Osteocyte (in vitro differentiated cells): ENCODE measurements around the gene TCTA. TPM values are rescaled to one million over a fixed set of nuclear protein-coding genes. Genes with fewer than 3 reads are reported as not detected.

Experiments used
- DNase-seq: peaks from one replicate; pipeline ENCODE4 v3.0.0; 2021; ENCODE audit warnings: mixed read lengths; ENCODE audit not compliant: unreplicated experiment; ENCODE audit errors: extremely low spot score
- H3K27ac Mint-ChIP-seq: one replicate; pipeline ENCODE4 v1.8.0; 2021; ENCODE audit warnings: mild to moderate bottlenecking, mixed read lengths; ENCODE audit not compliant: unreplicated experiment
- H3K27me3 Mint-ChIP-seq: one replicate; pipeline ENCODE4 v1.8.0; 2021; ENCODE audit warnings: mixed read lengths; ENCODE audit not compliant: unreplicated experiment
- H3K36me3 Mint-ChIP-seq: one replicate; pipeline ENCODE4 v1.8.0; 2021; ENCODE audit warnings: mixed read lengths; ENCODE audit not compliant: unreplicated experiment
- H3K4me1 Mint-ChIP-seq: one replicate; pipeline ENCODE4 v1.8.0; 2021; ENCODE audit warnings: mixed read lengths; ENCODE audit not compliant: unreplicated experiment
- H3K4me3 Mint-ChIP-seq: one replicate; pipeline ENCODE4 v1.8.0; 2021; ENCODE audit warnings: mild to moderate bottlenecking, moderate library complexity, mixed read lengths; ENCODE audit not compliant: unreplicated experiment
- H3K9me3 Mint-ChIP-seq: one replicate; pipeline ENCODE4 v1.8.0; 2021; ENCODE audit warnings: mixed read lengths; ENCODE audit not compliant: unreplicated experiment
- total RNA-seq: library from RNA; stranded (reverse); gene quantifications from 2 replicates; pipeline ENCODE4 v1.2.1, GENCODE V29; 2021
- TF ChIP-seq, protein P1 (sequence below): fragments of 200-600 bp; sonication (generic); IDR thresholded peaks from 2 replicates; pipeline ENCODE4 v1.5.0; 2021; ENCODE audit warnings: antibody characterized with exemption, mild to moderate bottlenecking, moderate library complexity

Gene TCTA
- total RNA-seq, 1 donor from 2014 or later = 34.7 TPM

DNA sequence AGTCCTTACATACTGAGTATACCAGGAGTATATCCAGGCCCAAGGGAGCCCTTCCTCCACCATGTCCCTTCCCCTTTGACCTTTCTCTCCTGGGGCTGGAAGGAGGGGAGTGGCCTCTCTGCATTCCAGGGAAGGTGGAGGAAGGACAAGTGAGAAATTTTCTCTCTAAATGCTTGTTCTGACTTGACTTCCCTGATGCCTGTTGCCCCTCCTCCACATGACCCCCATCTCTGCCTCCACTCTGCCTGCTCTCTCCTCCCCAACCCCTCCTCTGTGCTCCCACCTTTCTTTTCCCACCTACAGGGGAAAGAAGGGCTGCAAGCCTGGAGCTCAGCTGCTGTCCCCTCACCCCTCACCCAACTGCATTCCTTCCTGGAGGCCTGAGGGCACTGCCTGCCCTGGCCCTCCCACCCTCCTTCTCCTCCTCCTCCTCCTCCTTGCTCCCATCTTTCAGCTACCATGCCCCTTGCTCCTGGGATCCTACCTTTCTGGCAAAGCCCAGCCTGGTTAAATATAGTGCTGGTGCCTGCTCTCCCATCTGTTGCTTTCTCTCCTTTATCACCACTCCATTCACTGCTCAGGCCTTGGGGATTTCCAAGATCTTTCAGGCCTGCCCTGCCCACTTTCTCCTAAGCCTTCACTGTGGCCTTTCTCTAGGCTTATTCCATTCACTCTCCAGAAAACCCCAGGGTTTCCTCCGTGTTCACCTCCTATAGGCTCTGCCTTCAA is 49.4 kb downstream of the TCTA start:
- peak overlapping the region; percentile 5 for H3K4me3 Mint-ChIP-seq
- no peak for DNase-seq
- H3K27ac Mint-ChIP-seq = peak overlapping the region; percentile 86
- peaks cover 20% of the 10 kb centered on the region for H3K4me1 Mint-ChIP-seq
- H3K27me3 Mint-ChIP-seq = no peaks in the 10 kb centered on the region
- H3K36me3 Mint-ChIP-seq = no peaks in the 10 kb centered on the region
- TF ChIP-seq, protein P1, sequence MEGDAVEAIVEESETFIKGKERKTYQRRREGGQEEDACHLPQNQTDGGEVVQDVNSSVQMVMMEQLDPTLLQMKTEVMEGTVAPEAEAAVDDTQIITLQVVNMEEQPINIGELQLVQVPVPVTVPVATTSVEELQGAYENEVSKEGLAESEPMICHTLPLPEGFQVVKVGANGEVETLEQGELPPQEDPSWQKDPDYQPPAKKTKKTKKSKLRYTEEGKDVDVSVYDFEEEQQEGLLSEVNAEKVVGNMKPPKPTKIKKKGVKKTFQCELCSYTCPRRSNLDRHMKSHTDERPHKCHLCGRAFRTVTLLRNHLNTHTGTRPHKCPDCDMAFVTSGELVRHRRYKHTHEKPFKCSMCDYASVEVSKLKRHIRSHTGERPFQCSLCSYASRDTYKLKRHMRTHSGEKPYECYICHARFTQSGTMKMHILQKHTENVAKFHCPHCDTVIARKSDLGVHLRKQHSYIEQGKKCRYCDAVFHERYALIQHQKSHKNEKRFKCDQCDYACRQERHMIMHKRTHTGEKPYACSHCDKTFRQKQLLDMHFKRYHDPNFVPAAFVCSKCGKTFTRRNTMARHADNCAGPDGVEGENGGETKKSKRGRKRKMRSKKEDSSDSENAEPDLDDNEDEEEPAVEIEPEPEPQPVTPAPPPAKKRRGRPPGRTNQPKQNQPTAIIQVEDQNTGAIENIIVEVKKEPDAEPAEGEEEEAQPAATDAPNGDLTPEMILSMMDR = no peak
- H3K9me3 Mint-ChIP-seq = no peaks in the 10 kb centered on the region

DNA sequence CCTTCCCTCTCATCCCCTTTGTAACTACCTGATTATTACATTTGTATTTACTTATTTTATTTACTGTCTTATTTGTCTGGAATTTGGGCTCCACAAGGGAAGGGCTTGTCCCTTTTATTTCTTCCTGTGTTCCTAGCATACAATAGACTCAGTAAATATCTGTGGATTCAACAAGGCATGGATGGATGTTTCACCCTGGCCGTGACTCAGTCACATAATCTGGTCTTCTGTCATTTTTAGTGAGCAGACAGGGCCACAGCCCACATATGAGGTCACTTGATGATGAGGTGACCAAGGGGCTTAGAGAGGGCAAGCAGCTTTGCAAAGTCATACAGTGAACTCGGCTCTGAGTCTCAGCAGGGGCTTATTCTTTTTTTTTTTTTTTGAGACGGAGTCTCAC is 50.0 kb downstream of the TCTA start:
- no peak for DNase-seq
- TF ChIP-seq, protein P1 = no peak
- Mint-ChIP-seq H3K27me3 (no peaks in the 10 kb centered on the region), H3K4me3 (no peak overlapping the region), H3K36me3 (no peaks in the 10 kb centered on the region), H3K9me3 (no peaks in the 10 kb centered on the region), H3K4me1 (peaks cover 20% of the 10 kb centered on the region), H3K27ac (peak overlapping the region; percentile 86)

DNA sequence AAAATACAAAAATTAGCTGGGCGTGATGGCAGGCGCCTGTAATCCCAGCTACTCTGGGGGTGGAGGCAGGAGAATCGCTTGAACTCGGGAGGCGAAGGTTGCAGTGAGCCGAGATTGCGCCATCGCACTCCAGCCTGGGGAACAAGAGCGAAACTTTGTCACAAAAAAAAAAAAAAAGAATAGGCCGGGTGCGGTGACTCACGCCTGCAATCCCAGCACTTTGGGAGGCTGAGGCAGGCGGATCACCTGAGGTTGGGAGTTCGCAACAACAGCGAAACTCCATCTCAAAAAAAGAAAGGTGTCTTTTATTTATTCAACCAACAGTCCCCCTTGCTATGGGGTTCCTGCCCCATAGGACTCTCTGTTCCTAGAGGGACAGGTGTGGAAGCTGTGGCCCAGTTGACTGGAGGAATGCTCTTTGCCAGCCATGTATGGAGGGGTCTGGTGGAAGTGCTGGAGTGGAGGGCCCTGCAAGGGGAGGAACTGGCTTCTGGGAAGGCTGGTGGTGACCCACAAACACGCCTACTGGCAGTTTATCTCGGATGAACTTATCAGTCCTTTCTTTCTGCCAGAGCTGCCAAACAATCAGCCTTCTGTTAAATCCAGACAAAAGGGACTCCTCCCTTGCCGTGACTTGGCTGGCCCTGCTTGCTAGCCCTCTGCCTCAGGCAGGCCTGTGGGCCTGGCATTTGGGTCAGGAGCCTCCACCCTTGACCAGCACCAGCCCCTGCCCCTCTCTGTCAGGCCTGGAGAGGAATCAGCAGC is 53.2 kb downstream of the TCTA start:
- H3K9me3 Mint-ChIP-seq = no peaks in the 10 kb centered on the region
- H3K4me3 Mint-ChIP-seq = no peak overlapping the region
- H3K27me3 Mint-ChIP-seq = no peaks in the 10 kb centered on the region
- TF ChIP-seq, protein P1 = no peak
- H3K36me3 Mint-ChIP-seq = no peaks in the 10 kb centered on the region
- no peak for DNase-seq
- H3K27ac Mint-ChIP-seq = peak overlapping the region; percentile 18
- peaks cover 34% of the 10 kb centered on the region for H3K4me1 Mint-ChIP-seq

Other genes with a start within 250 kb of the TCTA start
- gene CCDC71, start 246.1 kb upstream of the TCTA start, total RNA-seq = 23.7 and 24.9 TPM in 2 replicates
- gene KLHDC8B, start 240.8 kb upstream of the TCTA start, total RNA-seq = 17.9 and 20.4 TPM in 2 replicates
- 8.4 and 9.4 TPM in 2 replicates for gene C3orf62, start 135.2 kb upstream of the TCTA start, total RNA-seq
- 42.9 and 44.3 TPM in 2 replicates for gene USP4, start 72.4 kb upstream of the TCTA start, total RNA-seq
- 91.6 and 98.9 TPM in 2 replicates for gene GPX1, start 54.1 kb upstream of the TCTA start, total RNA-seq
- gene RHOA, start 447 bp upstream of the TCTA start, total RNA-seq = 574 and 607 TPM in 2 replicates
- gene AMT, start 10.1 kb downstream of the TCTA start, total RNA-seq = 8.0 and 9.4 TPM in 2 replicates
- 31.4 and 34.4 TPM in 2 replicates for gene NICN1, start 16.9 kb downstream of the TCTA start, total RNA-seq
- gene DAG1, start 57.8 kb downstream of the TCTA start, total RNA-seq = 136 and 143 TPM in 2 replicates
- gene BSN, start 142.1 kb downstream of the TCTA start, total RNA-seq = 0.64 and 0.81 TPM in 2 replicates